ENCODE measurements around the gene TVP23B.
"Not testable (repeated sequence)": the region's sequence is repeated elsewhere in the genome, so short reads cannot be mapped to it uniquely, and the experiment has no call there.

The TVP23B gene

GRCh38 chr17:18780991-18781718 lies at the start of gene TVP23B:
Gene TVP23B (plus strand): TSS chr17:18781183. CDS start chr17:18781294, 111 bp downstream.
- H3K36me3 ChIP-seq (ENCODE audit: insufficient read depth); H2AFZ ChIP-seq (ENCODE audit: low read depth); H3K79me2 ChIP-seq (ENCODE audit: insufficient read depth, low read depth); H3K4me1 ChIP-seq (ENCODE audit: low read depth, poor library complexity, severe bottlenecking); H3K4me2 ChIP-seq; H3K27me3 ChIP-seq (ENCODE audit: insufficient read depth, low read depth); H3K4me3 ChIP-seq (IDR thresholded peaks at IDR 0.05; ENCODE audit: insufficient read depth, low read depth, low read length); H4K20me1 ChIP-seq (ENCODE audit: insufficient read depth); H3K27ac ChIP-seq: not testable (repeated sequence)
- H3K9ac ChIP-seq: peak within 1 kb of the TSS; percentile 49; the same call in 1 of the 2 replicates

- H3K36me3 ChIP-seq (ENCODE audit: insufficient read depth); H3K4me2 ChIP-seq; H3K9ac ChIP-seq; H3K27ac ChIP-seq; H3K79me2 ChIP-seq (ENCODE audit: insufficient read depth, low read depth); H2AFZ ChIP-seq (ENCODE audit: low read depth); H3K27me3 ChIP-seq (ENCODE audit: insufficient read depth, low read depth); H3K4me3 ChIP-seq (IDR thresholded peaks at IDR 0.05; ENCODE audit: insufficient read depth, low read depth, low read length); H4K20me1 ChIP-seq (ENCODE audit: insufficient read depth); H3K4me1 ChIP-seq (ENCODE audit: low read depth, poor library complexity, severe bottlenecking): not testable (repeated sequence)
These were observed 48.5 kb upstream of the TVP23B start for GRCh38 chr17:18732438-18732837.

- H3K27me3 ChIP-seq (ENCODE audit: insufficient read depth, low read depth); H3K4me1 ChIP-seq (ENCODE audit: low read depth, poor library complexity, severe bottlenecking); H3K79me2 ChIP-seq (ENCODE audit: insufficient read depth, low read depth); H2AFZ ChIP-seq (ENCODE audit: low read depth); H3K4me2 ChIP-seq; H3K4me3 ChIP-seq (IDR thresholded peaks at IDR 0.05; ENCODE audit: insufficient read depth, low read depth, low read length); H4K20me1 ChIP-seq (ENCODE audit: insufficient read depth); H3K9ac ChIP-seq; H3K27ac ChIP-seq; H3K36me3 ChIP-seq (ENCODE audit: insufficient read depth): not testable (repeated sequence)
These were observed 47.6 kb upstream of the TVP23B start for GRCh38 chr17:18733350-18733749.

- H3K27ac ChIP-seq; H3K4me2 ChIP-seq; H4K20me1 ChIP-seq (ENCODE audit: insufficient read depth); H3K36me3 ChIP-seq (ENCODE audit: insufficient read depth); H3K27me3 ChIP-seq (ENCODE audit: insufficient read depth, low read depth); H3K79me2 ChIP-seq (ENCODE audit: insufficient read depth, low read depth); H3K4me3 ChIP-seq (IDR thresholded peaks at IDR 0.05; ENCODE audit: insufficient read depth, low read depth, low read length); H3K9ac ChIP-seq; H3K4me1 ChIP-seq (ENCODE audit: low read depth, poor library complexity, severe bottlenecking); H2AFZ ChIP-seq (ENCODE audit: low read depth): not testable (repeated sequence)
These were observed 41.2 kb upstream of the TVP23B start for GRCh38 chr17:18739616-18740391.

- H3K27ac ChIP-seq; H3K9ac ChIP-seq; H3K36me3 ChIP-seq (ENCODE audit: insufficient read depth); H4K20me1 ChIP-seq (ENCODE audit: insufficient read depth); H3K79me2 ChIP-seq (ENCODE audit: insufficient read depth, low read depth); H3K27me3 ChIP-seq (ENCODE audit: insufficient read depth, low read depth); H3K4me2 ChIP-seq; H3K4me1 ChIP-seq (ENCODE audit: low read depth, poor library complexity, severe bottlenecking); H2AFZ ChIP-seq (ENCODE audit: low read depth); H3K4me3 ChIP-seq (IDR thresholded peaks at IDR 0.05; ENCODE audit: insufficient read depth, low read depth, low read length): not testable (repeated sequence)
These were observed 39.8 kb upstream of the TVP23B start for GRCh38 chr17:18741228-18741627.

GRCh38 chr17:18743699-18744421 lies 37.1 kb upstream of the TVP23B start, which contains the start of gene FBXW10:
Gene FBXW10 (plus strand): TSS chr17:18744054. CDS start chr17:18744245, 191 bp downstream.
- H3K4me3 ChIP-seq (IDR thresholded peaks at IDR 0.05; ENCODE audit: insufficient read depth, low read depth, low read length); H3K27ac ChIP-seq: not testable (repeated sequence)

GRCh38 chr17:18744726-18745125 lies 36.3 kb upstream of the TVP23B start:
- H3K4me3 ChIP-seq (IDR thresholded peaks at IDR 0.05; ENCODE audit: insufficient read depth, low read depth, low read length); H3K79me2 ChIP-seq (ENCODE audit: insufficient read depth, low read depth); H4K20me1 ChIP-seq (ENCODE audit: insufficient read depth); H3K9ac ChIP-seq; H3K4me2 ChIP-seq; H3K27ac ChIP-seq; H3K4me1 ChIP-seq (ENCODE audit: low read depth, poor library complexity, severe bottlenecking); H2AFZ ChIP-seq (ENCODE audit: low read depth); H3K27me3 ChIP-seq (ENCODE audit: insufficient read depth, low read depth); H3K36me3 ChIP-seq (ENCODE audit: insufficient read depth): not testable (repeated sequence)

More at GRCh38 chr17:18743699-18744421, 37.1 kb upstream of the TVP23B start, which contains the start of gene FBXW10:
- H3K4me1 ChIP-seq (ENCODE audit: low read depth, poor library complexity, severe bottlenecking); H3K36me3 ChIP-seq (ENCODE audit: insufficient read depth); H3K4me2 ChIP-seq; H3K79me2 ChIP-seq (ENCODE audit: insufficient read depth, low read depth); H2AFZ ChIP-seq (ENCODE audit: low read depth); H3K27me3 ChIP-seq (ENCODE audit: insufficient read depth, low read depth); H4K20me1 ChIP-seq (ENCODE audit: insufficient read depth); H3K9ac ChIP-seq: not testable (repeated sequence)

GRCh38 chr17:18746551-18746950 lies 34.4 kb upstream of the TVP23B start:
- not testable (repeated sequence) for H3K27ac ChIP-seq; H3K36me3 ChIP-seq (ENCODE audit: insufficient read depth); H3K4me2 ChIP-seq; H3K4me3 ChIP-seq (IDR thresholded peaks at IDR 0.05; ENCODE audit: insufficient read depth, low read depth, low read length); H2AFZ ChIP-seq (ENCODE audit: low read depth); H3K79me2 ChIP-seq (ENCODE audit: insufficient read depth, low read depth); H3K4me1 ChIP-seq (ENCODE audit: low read depth, poor library complexity, severe bottlenecking); H4K20me1 ChIP-seq (ENCODE audit: insufficient read depth); H3K9ac ChIP-seq; H3K27me3 ChIP-seq (ENCODE audit: insufficient read depth, low read depth)

GRCh38 chr17:18747501-18747900 lies 33.5 kb upstream of the TVP23B start:
- not testable (repeated sequence) for H3K4me1 ChIP-seq (ENCODE audit: low read depth, poor library complexity, severe bottlenecking); H2AFZ ChIP-seq (ENCODE audit: low read depth); H3K9ac ChIP-seq; H3K36me3 ChIP-seq (ENCODE audit: insufficient read depth); H3K79me2 ChIP-seq (ENCODE audit: insufficient read depth, low read depth); H4K20me1 ChIP-seq (ENCODE audit: insufficient read depth); H3K4me2 ChIP-seq; H3K4me3 ChIP-seq (IDR thresholded peaks at IDR 0.05; ENCODE audit: insufficient read depth, low read depth, low read length); H3K27ac ChIP-seq; H3K27me3 ChIP-seq (ENCODE audit: insufficient read depth, low read depth)

- H3K36me3 ChIP-seq (ENCODE audit: insufficient read depth); H2AFZ ChIP-seq (ENCODE audit: low read depth); H3K79me2 ChIP-seq (ENCODE audit: insufficient read depth, low read depth); H3K9ac ChIP-seq; H3K27ac ChIP-seq; H4K20me1 ChIP-seq (ENCODE audit: insufficient read depth); H3K27me3 ChIP-seq (ENCODE audit: insufficient read depth, low read depth); H3K4me2 ChIP-seq; H3K4me1 ChIP-seq (ENCODE audit: low read depth, poor library complexity, severe bottlenecking); H3K4me3 ChIP-seq (IDR thresholded peaks at IDR 0.05; ENCODE audit: insufficient read depth, low read depth, low read length): not testable (repeated sequence)
These were observed 30.7 kb upstream of the TVP23B start for GRCh38 chr17:18750242-18750641.
